ENCODE measurements around the gene MYLK. TPM values are rescaled to one million over a fixed set of nuclear protein-coding genes. Genes with fewer than 3 reads are reported as not detected.
A peak's percentile ranks its signal among the peaks of the same experiment; 100 is the strongest.

The MYLK gene
- total RNA-seq, 4 donors from 2014 or later, result 24.6 to 47.0 (median 39.2) TPM

DNA sequence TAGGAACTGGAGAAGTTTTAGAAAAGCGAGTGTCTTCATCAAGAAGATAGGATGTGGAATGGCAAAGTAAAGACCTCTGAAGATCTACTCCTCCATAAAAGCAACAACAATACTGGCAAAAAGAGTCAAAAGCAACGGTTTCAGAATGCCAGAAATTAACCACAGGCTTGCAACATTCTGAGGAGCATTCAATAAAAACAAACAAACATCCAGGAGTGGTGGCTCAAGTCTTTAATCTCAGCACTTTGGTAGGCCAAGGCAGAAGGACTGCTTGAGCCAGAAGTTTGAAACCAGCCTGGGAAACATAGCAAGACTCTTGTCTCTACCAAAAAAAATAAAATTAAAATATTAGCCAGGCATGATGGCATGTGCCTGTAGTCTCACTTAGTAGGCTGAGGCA, 156.1 kb downstream of the MYLK start:
- Histone ChIP-seq H3K36me3 (no peaks in the 10 kb centered on the region), H3K27me3 (no peaks in the 10 kb centered on the region), H3K4me1 (peaks cover 6% of the 10 kb centered on the region), H3K27ac (no peak overlapping the region), H3K9me3 (no peaks in the 10 kb centered on the region), H3K4me3 (no peak overlapping the region)
- TF ChIP-seq POLR2A (IDR thresholded peaks at IDR 0.05) (no peak), EP300 (IDR thresholded peaks at IDR 0.05) (no peak), POLR2AphosphoS5 (IDR thresholded peaks at IDR 0.05) (no peak)
- TF ChIP-seq, protein P1, sequence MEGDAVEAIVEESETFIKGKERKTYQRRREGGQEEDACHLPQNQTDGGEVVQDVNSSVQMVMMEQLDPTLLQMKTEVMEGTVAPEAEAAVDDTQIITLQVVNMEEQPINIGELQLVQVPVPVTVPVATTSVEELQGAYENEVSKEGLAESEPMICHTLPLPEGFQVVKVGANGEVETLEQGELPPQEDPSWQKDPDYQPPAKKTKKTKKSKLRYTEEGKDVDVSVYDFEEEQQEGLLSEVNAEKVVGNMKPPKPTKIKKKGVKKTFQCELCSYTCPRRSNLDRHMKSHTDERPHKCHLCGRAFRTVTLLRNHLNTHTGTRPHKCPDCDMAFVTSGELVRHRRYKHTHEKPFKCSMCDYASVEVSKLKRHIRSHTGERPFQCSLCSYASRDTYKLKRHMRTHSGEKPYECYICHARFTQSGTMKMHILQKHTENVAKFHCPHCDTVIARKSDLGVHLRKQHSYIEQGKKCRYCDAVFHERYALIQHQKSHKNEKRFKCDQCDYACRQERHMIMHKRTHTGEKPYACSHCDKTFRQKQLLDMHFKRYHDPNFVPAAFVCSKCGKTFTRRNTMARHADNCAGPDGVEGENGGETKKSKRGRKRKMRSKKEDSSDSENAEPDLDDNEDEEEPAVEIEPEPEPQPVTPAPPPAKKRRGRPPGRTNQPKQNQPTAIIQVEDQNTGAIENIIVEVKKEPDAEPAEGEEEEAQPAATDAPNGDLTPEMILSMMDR (IDR thresholded peaks at IDR 0.05), result no peak
- no peak for DNase-seq (ENCODE audit: low spot score in 2 of 2)
- WGBS, result 63% methylated on average over 2 of the region's 2 CpGs

GRCh38 chr3:123725652-123726400, 158.3 kb downstream of the MYLK start:
- Histone ChIP-seq H3K4me3 (no peak overlapping the region), H3K27ac (no peak overlapping the region), H3K4me1 (peaks cover 7% of the 10 kb centered on the region), H3K27me3 (no peaks in the 10 kb centered on the region), H3K9me3 (no peaks in the 10 kb centered on the region), H3K36me3 (no peaks in the 10 kb centered on the region)
- no peak for DNase-seq (ENCODE audit: low spot score in 2 of 2)
- TF ChIP-seq POLR2AphosphoS5 (IDR thresholded peaks at IDR 0.05) (no peak), POLR2A (IDR thresholded peaks at IDR 0.05) (no peak), EP300 (IDR thresholded peaks at IDR 0.05) (no peak)
- TF ChIP-seq, protein P1 (IDR thresholded peaks at IDR 0.05), result no peak
- WGBS, result 82% methylated on average over 11 of the region's 11 CpGs

- no peak for DNase-seq (ENCODE audit: low spot score in 2 of 2)
- TF ChIP-seq, protein P1 (IDR thresholded peaks at IDR 0.05), result no peak
- TF ChIP-seq EP300 (IDR thresholded peaks at IDR 0.05), result no peak
- no peak for TF ChIP-seq POLR2A (IDR thresholded peaks at IDR 0.05)
- TF ChIP-seq POLR2AphosphoS5 (IDR thresholded peaks at IDR 0.05), result no peak
- Histone ChIP-seq H3K27me3 (no peaks in the 10 kb centered on the region), H3K4me3 (no peak overlapping the region), H3K4me1 (peaks cover 18% of the 10 kb centered on the region), H3K27ac (no peak overlapping the region), H3K9me3 (no peaks in the 10 kb centered on the region), H3K36me3 (no peaks in the 10 kb centered on the region)
- 23% methylated on average over 3 of the region's 3 CpGs for WGBS
These were observed 159.8 kb downstream of the MYLK start for GRCh38 chr3:123724306-123724705.

GRCh38 chr3:123723522-123724168, 160.5 kb downstream of the MYLK start:
- H3K4me3 ChIP-seq, result no peak overlapping the region
- DNase-seq (ENCODE audit: low spot score in 2 of 2), result peak in 1 of 2 donors; percentile 64
- no peaks in the 10 kb centered on the region for H3K27me3 ChIP-seq
- H3K36me3 ChIP-seq, result no peaks in the 10 kb centered on the region
- H3K4me1 ChIP-seq, result peaks cover 24% of the 10 kb centered on the region
- no peak overlapping the region for H3K27ac ChIP-seq
- H3K9me3 ChIP-seq, result no peaks in the 10 kb centered on the region
- TF ChIP-seq, protein P1 (IDR thresholded peaks at IDR 0.05), result peak; percentile 61 to 72
- TF ChIP-seq POLR2AphosphoS5 (IDR thresholded peaks at IDR 0.05), result no peak
- TF ChIP-seq EP300 (IDR thresholded peaks at IDR 0.05), result no peak
- 15% methylated on average over 9 of the region's 9 CpGs for WGBS

- Histone ChIP-seq H3K27ac (no peak overlapping the region), H3K4me3 (no peak overlapping the region), H3K4me1 (peaks cover 24% of the 10 kb centered on the region), H3K36me3 (no peaks in the 10 kb centered on the region), H3K9me3 (no peaks in the 10 kb centered on the region), H3K27me3 (no peaks in the 10 kb centered on the region)
- WGBS, result 56% methylated on average over 4 of the region's 4 CpGs
- TF ChIP-seq POLR2AphosphoS5 (IDR thresholded peaks at IDR 0.05), result no peak
- no peak for TF ChIP-seq EP300 (IDR thresholded peaks at IDR 0.05)
- TF ChIP-seq POLR2A (IDR thresholded peaks at IDR 0.05), result no peak
- TF ChIP-seq, protein P1 (IDR thresholded peaks at IDR 0.05), result no peak
- DNase-seq (ENCODE audit: low spot score in 2 of 2), result no peak
These were observed 161.1 kb downstream of the MYLK start for GRCh38 chr3:123723070-123723469.

Data from suprapubic skin (tissue), 4 donors.